Ureter (tissue), 1 donor: ENCODE measurements around the gene DSCAML1. TPM values are rescaled to one million over a fixed set of nuclear protein-coding genes. Genes with fewer than 3 reads are reported as not detected.

Experiments
- DNase-seq: peaks from one replicate; pipeline ENCODE4 v3.0.0-alpha.2; 2020; ENCODE audit warnings: low spot score
- total RNA-seq: library from RNA; stranded (reverse); gene quantifications from one replicate; pipeline ENCODE4 v1.2.4, GENCODE V29; 2023
- donor health status: DM: yes; HTN: yes; CAD: no.

The DSCAML1 gene
- total RNA-seq, 1 donor from 2014 or later = 0.81 TPM

GRCh38 chr11:117697319-117697718 lies 99.7 kb downstream of the DSCAML1 start:
- no peak for DNase-seq

GRCh38 chr11:117696540-117696939 lies 100.5 kb downstream of the DSCAML1 start:
- DNase-seq = no peak

GRCh38 chr11:117693344-117693743 lies 103.7 kb downstream of the DSCAML1 start:
- DNase-seq = no peak

GRCh38 chr11:117691516-117691915 lies 105.5 kb downstream of the DSCAML1 start:
- no peak for DNase-seq

- DNase-seq = no peak
Observed at GRCh38 chr11:117691218-117691514, 105.8 kb downstream of the DSCAML1 start.

GRCh38 chr11:117690484-117691217 lies 106.4 kb downstream of the DSCAML1 start:
- DNase-seq = no peak

GRCh38 chr11:117688255-117688797 lies 108.7 kb downstream of the DSCAML1 start:
- no peak for DNase-seq

- DNase-seq = no peak
Observed at GRCh38 chr11:117687776-117688175, 109.2 kb downstream of the DSCAML1 start.

GRCh38 chr11:117686711-117687110 lies 110.3 kb downstream of the DSCAML1 start:
- no peak for DNase-seq

- DNase-seq = no peak
Observed at GRCh38 chr11:117685566-117685965, 111.5 kb downstream of the DSCAML1 start.

GRCh38 chr11:117684731-117685130 lies 112.3 kb downstream of the DSCAML1 start:
- no peak for DNase-seq

GRCh38 chr11:117684111-117684510 lies 112.9 kb downstream of the DSCAML1 start:
- no peak for DNase-seq

- DNase-seq = no peak
Observed at GRCh38 chr11:117681438-117681837, 115.6 kb downstream of the DSCAML1 start.

- DNase-seq = no peak
Observed at GRCh38 chr11:117679461-117679860, 117.6 kb downstream of the DSCAML1 start.

GRCh38 chr11:117678658-117679406 lies 118.2 kb downstream of the DSCAML1 start:
- no peak for DNase-seq

GRCh38 chr11:117677729-117678310 lies 119.2 kb downstream of the DSCAML1 start:
- no peak for DNase-seq

GRCh38 chr11:117676501-117676900 lies 120.5 kb downstream of the DSCAML1 start:
- no peak for DNase-seq

GRCh38 chr11:117673602-117674001 lies 123.4 kb downstream of the DSCAML1 start:
- DNase-seq = no peak

- no peak for DNase-seq
Observed at GRCh38 chr11:117671370-117671769, 125.6 kb downstream of the DSCAML1 start.

- DNase-seq = no peak
Observed at GRCh38 chr11:117670924-117671323, 126.1 kb downstream of the DSCAML1 start.

- DNase-seq = no peak
Observed at GRCh38 chr11:117670443-117670842, 126.6 kb downstream of the DSCAML1 start.

- DNase-seq = no peak
Observed at GRCh38 chr11:117669616-117670015, 127.4 kb downstream of the DSCAML1 start.

GRCh38 chr11:117669062-117669461 lies 128.0 kb downstream of the DSCAML1 start:
- DNase-seq = no peak
